Body of pancreas (tissue), 4 donors: ENCODE measurements around the gene CA5B. TPM values are rescaled to one million over a fixed set of nuclear protein-coding genes. Genes with fewer than 3 reads are reported as not detected.

Source experiments
- ATAC-seq: fragments of 150-250 bp; one replicate; pipeline ENCODE4 v1.9.1; 2016
- DNase-seq, 4 donors: peaks; one replicate each; pipeline ENCODE4 v3.0.0-alpha.2; 2019
- H3K27ac ChIP-seq, 4 donors: fragments of 200-600 bp; sonication (generic); 1 replicate in 3 of 4; 2 replicates in 1 of 4; pipeline versions ENCODE4 v1.5.1 to v1.6.1; 2016 to 2019; ENCODE audit warnings: mild to moderate bottlenecking in 1 of 4, mixed read lengths in 1 of 4, moderate library complexity in 1 of 4
- H3K27me3 ChIP-seq, 2 donors: fragments of 200-600 bp; sonication (generic); one replicate each; pipeline ENCODE4 v1.6.0; 2016; ENCODE audit warnings: mild to moderate bottlenecking in 1 of 2
- H3K36me3 ChIP-seq, 2 donors: fragments of 200-600 bp; sonication (generic); replicated peaks in 1 of 2; 2 replicates each; pipeline ENCODE4 v1.5.1; 2016; ENCODE audit warnings: low read depth in 2 of 2; ENCODE audit not compliant: insufficient read depth in 1 of 2
- H3K4me1 ChIP-seq: fragments of 200-600 bp; sonication (generic); one replicate; pipeline ENCODE4 v1.6.0; 2016
- H3K4me3 ChIP-seq, 2 donors: fragments of 200-600 bp; sonication (generic); 1 replicate in 1 of 2; 2 replicates in 1 of 2; pipeline ENCODE4 v1.5.1; 2016 to 2019
- H3K9me3 ChIP-seq, 3 donors: fragments of 200-600 bp; sonication (generic); 1 replicate in 2 of 3; 2 replicates in 1 of 3; pipeline ENCODE4 v1.5.1; 2016
- CTCF ChIP-seq, 7 experiments: fragments of 450-650 bp in 4 of 7; fragments of 200-600 bp in 3 of 7; sonication (generic) in 3 of 7; IDR thresholded peaks; one replicate each; pipeline ENCODE4 v1.5.1; 2016 to 2019; ENCODE audit warnings: antibody characterized with exemption in 7 of 7
- POLR2A ChIP-seq, 3 donors: fragments of 450-650 bp; IDR thresholded peaks; one replicate each; pipeline ENCODE4 v1.6.1; 2016; ENCODE audit warnings: antibody characterized with exemption in 3 of 3, mild to moderate bottlenecking in 2 of 3
- WGBS, 2 donors: methylation state at CpG; one replicate each; pipeline ENCODE4 v1.1.5; 2017; 5-methylcytosine and 5-hydroxymethylcytosine counted together
- intact Hi-C: fragments of 100-400 bp; cut with DNase I; formaldehyde crosslinking; loops from one replicate; pipeline ENCODE4 v1.15.1; 2023
- total RNA-seq, 2 donors: library from RNA; depleted of rRNA; stranded (reverse); fragments of >200 nt; gene quantifications; one replicate each; pipeline ENCODE4 v1.1.0, GENCODE V29; 2016

CA5B gene
- total RNA-seq, 2 donors from 2014 or later, result 6.2 to 6.6 TPM

- Histone ChIP-seq H3K27ac (no peak overlapping the region), H3K9me3 (no peaks in the 10 kb centered on the region), H3K4me3 (no peak overlapping the region), H3K27me3 (no peaks in the 10 kb centered on the region), H3K4me1 (no peaks in the 10 kb centered on the region), H3K36me3 (no peaks in the 10 kb centered on the region)
- no peak for ATAC-seq
- TF ChIP-seq POLR2A (IDR thresholded peaks at IDR 0.05), result no peak
- peak; percentile 17 to 53 (median 38) for TF ChIP-seq CTCF (IDR thresholded peaks at IDR 0.05)
- 74 to 83% methylated on average over 6 to 8 of the region's 8 CpGs for WGBS, 2 donors
- peak in 2 of 4 donors; percentile 5 to 20 for DNase-seq
- intact Hi-C loops, result no loop called here
Measured at GRCh38 chrX:15761564-15762191, 23.6 kb downstream of the CA5B start.

- Histone ChIP-seq H3K36me3 (no peaks in the 10 kb centered on the region), H3K27me3 (no peaks in the 10 kb centered on the region), H3K27ac (no peak overlapping the region), H3K4me3 (no peak overlapping the region), H3K4me1 (no peaks in the 10 kb centered on the region), H3K9me3 (no peaks in the 10 kb centered on the region)
- intact Hi-C loops, result no loop called here
- no peak for TF ChIP-seq CTCF (IDR thresholded peaks at IDR 0.05)
- TF ChIP-seq POLR2A (IDR thresholded peaks at IDR 0.05), result no peak
- DNase-seq (no peak), ATAC-seq (no peak)
- WGBS, 2 donors, result 75 to 77% methylated on average over 3 to 4 of the region's 4 CpGs
Measured at GRCh38 chrX:15769300-15769954, 31.4 kb downstream of the CA5B start.

- Histone ChIP-seq H3K9me3 (no peaks in the 10 kb centered on the region), H3K4me1 (no peaks in the 10 kb centered on the region), H3K36me3 (no peaks in the 10 kb centered on the region), H3K27ac (no peak overlapping the region), H3K27me3 (no peaks in the 10 kb centered on the region), H3K4me3 (no peak overlapping the region)
- TF ChIP-seq CTCF (IDR thresholded peaks at IDR 0.05) (no peak), POLR2A (IDR thresholded peaks at IDR 0.05) (no peak)
- intact Hi-C loops, result no loop called here
- no peak for ATAC-seq
- WGBS, 2 donors, result 58 to 73% methylated on average over 13 of the region's 13 CpGs
- DNase-seq, result no peak
Measured at GRCh38 chrX:15781961-15782699, 44.1 kb downstream of the CA5B start.

GRCh38 chrX:15785176-15785750 lies 47.2 kb downstream of the CA5B start:
- WGBS, 2 donors, result 84 to 95% methylated on average over 3 of the region's 3 CpGs
- no peak overlapping the region for H3K4me3 ChIP-seq
- no peak overlapping the region for H3K27ac ChIP-seq
- no peaks in the 10 kb centered on the region for H3K9me3 ChIP-seq
- TF ChIP-seq CTCF (IDR thresholded peaks at IDR 0.05) (no peak), POLR2A (IDR thresholded peaks at IDR 0.05) (no peak)
- intact Hi-C loops, result no loop called here
- ATAC-seq (no peak), DNase-seq (no peak)
- H3K27me3 ChIP-seq, result no peaks in the 10 kb centered on the region
- peaks cover 4% of the 10 kb centered on the region for H3K4me1 ChIP-seq
- no peaks in the 10 kb centered on the region for H3K36me3 ChIP-seq
